ENCODE measurements around the gene KLK10.

Gene KLK10

DNA sequence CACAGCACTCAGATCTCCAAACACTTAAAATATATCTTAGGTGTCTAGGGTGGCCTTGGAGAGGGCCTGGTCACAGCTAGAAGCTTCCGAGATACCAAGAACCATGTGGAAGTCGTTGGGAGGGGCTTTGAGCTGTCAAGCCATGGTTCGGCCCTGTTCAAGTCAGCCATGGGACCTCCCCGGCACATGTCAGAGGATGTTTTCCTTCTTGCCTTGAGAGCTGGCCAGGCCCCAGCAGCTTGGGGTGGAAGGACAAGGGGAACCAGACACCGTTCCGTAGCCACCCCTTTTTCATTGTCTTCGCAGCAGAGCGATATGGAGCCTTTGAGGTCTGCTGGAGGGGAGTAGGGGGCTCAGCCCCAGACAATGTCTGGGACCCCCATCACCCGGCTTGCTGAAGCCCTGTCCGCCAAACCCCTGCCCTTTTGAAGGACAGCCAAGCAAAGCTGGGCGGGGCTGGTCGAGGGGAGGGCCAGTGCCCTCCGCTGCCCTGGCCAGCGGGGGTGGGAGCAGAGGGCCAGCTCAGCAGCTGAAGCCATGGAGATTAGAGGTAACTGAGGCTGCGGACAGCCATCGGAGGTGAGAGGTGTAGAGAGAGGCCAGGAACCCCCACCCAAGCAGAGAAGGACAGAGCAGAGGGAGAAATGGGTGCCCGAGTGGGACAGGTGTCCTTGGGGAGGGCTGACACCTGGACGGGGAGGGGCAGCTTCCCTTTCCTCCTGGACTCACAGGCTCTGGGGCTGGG lies 6.5 kb upstream of the KLK10 start:
- no peak for DNase-seq (ENCODE audit: low spot score)

- DNase-seq (ENCODE audit: low spot score) = no peak
These were observed 5.9 kb upstream of the KLK10 start for GRCh38 chr19:51025401-51025800.

- no peak for DNase-seq (ENCODE audit: low spot score)
These were observed 5.4 kb upstream of the KLK10 start for GRCh38 chr19:51024924-51025323.

DNA sequence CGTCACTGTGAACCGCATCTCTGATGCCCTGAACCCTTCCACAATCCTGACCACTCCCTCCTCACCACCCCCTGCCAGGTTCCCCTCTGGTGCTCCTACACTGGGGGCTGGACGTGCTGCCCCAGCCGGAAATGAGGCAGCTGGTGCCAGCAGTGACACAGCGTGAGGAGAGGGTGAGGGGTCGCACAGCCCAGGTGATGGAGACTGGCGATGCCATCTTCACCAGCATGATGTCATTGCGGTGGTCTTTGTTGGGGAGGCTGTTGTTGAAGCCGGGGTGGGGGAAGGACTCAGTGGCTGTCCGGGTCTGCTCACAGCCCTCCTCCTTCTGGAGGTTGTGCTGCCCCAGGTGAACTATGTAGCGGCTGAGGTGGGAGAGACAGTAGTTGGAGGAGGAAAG lies 4.4 kb upstream of the KLK10 start:
- no peak for DNase-seq (ENCODE audit: low spot score)

DNA sequence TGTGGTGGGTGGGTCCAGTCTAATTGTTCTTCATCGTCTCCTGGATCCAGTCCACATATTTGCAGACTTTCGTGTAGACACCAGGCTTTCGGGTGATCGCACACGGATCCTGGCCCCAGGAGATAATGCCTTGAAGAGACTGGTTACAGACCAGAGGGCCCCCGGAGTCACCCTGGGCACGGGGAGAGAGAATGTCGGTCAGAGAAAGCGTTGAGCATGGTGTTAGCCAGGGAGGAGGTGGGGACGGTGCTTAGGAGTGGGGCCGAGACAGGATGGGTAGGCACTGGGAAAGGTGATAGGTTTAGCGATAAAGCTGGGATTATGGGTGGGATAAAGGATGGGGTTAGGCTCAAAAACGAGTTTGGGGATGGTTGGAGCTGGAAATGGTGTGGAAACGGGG lies 3.0 kb upstream of the KLK10 start:
- no peak for DNase-seq (ENCODE audit: low spot score)

- DNase-seq (ENCODE audit: low spot score) = peak; percentile 11
These were observed 1.6 kb upstream of the KLK10 start for GRCh38 chr19:51020988-51021651.

DNA sequence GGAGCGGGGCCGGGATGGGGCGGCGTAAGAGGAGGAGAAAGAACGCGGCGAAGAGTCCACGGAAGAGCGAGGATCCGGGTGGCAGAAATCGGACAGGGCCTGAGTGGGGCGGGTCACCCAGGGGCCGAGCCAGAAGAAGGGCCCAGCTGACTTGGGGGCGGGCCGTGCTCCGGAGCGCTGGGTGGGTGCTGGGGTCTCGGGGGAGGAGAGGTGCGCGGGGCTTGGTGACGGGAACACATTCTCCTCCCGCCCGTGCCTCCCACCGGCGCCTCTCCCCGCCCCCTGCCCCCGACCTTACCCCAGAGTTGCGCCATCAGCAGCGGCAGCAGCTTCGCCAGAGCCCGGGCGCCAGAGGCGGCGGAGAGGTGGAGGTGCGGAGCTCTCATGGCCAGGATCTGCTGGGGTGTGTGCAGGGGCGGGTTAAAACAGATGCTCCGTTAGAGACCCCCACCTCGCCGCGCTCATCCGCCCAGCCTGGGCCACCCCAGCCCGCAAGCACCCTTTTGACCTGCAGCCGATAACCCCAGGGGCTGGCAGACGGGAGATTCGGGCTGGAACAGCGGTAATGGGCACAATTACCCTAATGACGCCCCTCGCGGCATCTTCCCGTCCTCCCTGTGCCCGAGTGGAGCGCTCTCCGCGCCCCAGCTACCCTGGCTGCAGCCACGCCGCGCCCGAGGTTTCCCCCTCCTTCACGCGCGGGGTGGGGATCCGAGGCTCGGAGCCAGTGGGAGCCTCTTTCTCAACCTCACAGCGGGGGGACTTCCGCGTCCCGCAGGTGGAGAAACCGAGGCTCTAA lies 565 bp downstream of the KLK10 start:
- DNase-seq (ENCODE audit: low spot score) = no peak

GRCh38 chr19:51016798-51017683 lies 2.5 kb downstream of the KLK10 start:
- DNase-seq (ENCODE audit: low spot score) = peak; percentile 49

DNA sequence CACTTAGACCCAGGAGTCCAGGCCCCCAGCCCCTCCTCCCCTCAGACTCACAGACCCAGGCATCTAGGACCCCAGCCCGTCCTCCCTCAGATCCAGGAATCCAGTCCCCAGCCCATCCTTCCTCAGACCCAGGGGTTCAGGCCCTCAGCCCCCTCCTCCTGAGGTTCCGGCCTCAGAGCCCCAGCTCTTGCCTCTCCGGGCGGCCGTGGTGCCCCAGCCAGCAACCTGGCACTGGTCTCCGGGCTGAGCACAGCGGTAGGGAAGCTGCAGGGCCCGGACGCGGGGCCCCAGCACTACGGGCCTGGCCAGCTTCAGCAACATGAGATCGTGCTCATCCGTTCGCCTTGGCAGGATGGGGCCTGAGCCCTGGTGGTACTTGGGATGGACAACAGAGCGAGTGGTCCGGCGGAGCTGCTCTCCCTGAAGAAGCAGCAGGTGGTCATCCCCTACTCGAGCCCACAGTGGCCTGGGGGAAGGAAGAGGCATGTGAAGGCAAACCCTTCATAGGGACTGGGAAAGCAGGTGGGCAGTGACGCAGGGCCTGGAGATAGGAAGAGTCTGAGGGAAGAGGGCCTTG lies 3.7 kb downstream of the KLK10 start:
- DNase-seq (ENCODE audit: low spot score) = no peak

DNA sequence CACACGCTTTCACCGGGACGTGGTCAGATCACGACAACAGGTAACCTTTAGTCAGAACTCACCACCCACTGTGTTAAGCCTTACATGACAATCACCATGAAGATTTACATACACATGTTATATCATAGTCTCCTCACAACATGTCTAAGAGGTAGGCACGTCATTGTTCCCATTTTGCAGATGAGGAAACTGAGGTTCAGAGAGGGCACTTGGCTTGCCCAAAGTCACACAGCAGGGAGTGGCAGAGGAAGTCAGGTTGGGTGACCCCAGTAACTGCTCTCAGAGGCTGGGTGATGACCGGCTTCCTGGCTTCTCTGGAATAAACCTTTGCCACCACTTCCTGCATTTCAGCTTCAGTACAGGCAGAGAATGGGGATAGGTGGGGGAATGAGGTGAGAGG lies 5.3 kb downstream of the KLK10 start:
- no peak for DNase-seq (ENCODE audit: low spot score)

GRCh38 chr19:51012661-51013190 lies 6.8 kb downstream of the KLK10 start:
- no peak for DNase-seq (ENCODE audit: low spot score)

GRCh38 chr19:51010066-51010795 lies 9.3 kb downstream of the KLK10 start:
- no peak for DNase-seq (ENCODE audit: low spot score)

DNA sequence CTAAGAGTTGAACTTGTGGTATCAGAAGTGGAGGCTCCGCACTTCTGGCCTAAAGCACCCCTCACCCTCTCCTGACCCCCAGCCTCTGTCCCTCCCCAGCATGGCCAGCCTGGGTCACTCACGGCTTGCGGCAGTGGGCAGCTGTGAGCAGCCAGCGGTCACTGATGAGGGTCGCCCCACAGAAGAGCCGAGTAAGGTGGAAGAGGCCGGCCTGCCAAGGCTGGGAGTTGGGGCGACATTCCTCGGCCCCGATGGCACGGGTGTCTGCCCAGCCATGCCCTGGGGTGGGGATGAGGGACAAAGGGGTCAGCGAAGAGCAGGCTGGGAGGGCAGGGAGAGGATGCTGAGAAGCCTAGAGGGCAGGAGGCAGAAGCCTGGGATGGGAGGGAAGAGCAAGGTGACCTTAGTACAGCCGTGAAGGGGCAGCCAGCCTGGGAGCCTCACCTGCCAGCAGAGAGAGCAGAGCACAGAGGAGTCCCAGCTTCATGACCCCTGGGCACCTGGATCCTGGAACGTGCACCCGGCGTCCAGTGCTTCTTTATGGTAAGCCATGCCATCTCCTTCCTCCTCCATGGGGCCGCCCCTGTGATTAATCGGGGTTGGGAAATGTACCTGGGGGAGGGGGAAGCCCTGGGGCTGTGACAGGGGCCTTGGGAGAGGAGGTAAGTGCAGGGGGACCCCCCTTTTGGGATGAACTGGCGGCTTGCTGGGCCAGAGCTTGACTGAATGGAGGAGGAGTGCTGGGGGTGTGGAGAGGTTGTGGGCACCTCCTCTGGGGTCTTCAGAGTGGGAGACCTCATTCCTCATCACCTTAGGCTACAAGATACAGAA lies 10.2 kb downstream of the KLK10 start:
- DNase-seq (ENCODE audit: low spot score) = no peak

DNA sequence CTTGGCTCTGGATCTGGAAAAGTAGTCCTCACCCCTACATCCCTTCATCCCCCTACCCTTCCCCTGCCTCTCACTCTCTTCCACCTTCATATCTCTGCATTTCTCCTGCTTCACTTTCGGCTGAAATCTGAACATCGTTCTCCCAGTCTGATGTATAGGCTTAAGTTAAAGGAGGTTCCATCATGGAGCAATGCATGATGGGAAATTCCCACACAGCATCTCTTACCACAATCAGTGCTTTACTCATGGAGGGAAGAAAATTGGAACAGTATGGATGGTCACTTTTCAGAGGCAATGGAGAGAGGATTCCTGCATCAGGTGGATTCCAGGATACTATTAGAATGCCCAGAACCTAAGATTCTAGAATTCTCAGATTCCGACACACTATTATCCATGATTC lies 12.0 kb downstream of the KLK10 start:
- DNase-seq (ENCODE audit: low spot score) = no peak

DNA sequence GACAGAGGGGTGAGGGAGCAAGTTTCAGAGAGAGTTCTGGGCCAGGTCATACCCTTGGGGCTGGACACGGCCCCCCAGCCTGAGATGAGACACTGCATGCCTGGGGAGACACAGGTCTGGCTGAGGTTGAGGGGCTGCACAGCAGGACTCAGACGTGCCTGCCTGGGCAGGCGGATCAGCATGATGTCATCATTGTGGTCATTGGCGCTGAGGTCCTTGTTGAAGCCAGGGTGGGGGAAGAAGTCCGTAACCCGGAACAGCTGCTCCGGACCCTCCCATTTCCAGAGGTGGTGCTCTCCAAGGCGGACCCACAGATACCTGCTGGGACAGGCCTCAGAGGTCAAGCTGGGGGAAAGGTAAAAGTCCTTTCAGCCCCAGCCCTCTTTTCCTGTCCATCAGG lies 13.1 kb downstream of the KLK10 start:
- DNase-seq (ENCODE audit: low spot score) = no peak

DNA sequence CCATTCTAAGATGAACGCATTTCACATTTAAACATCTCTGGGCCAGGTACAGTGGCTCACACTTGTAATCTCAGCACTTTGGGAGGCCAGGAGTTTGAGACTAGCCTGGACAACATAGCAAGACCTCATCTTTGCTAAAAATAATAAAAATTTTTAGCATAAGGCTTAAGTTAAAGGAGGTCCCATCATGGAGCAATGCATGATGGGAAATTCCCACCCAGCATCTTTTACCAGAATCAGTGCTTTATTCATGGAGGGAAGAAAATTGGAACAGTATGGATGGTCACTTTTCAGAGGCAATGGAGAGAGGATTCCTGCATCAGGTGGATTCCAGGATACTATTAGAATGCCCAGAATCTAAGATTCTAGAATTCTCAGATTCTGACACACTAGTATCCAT lies 14.3 kb downstream of the KLK10 start:
- no peak for DNase-seq (ENCODE audit: low spot score)

- DNase-seq (ENCODE audit: low spot score) = no peak
These were observed 16.2 kb downstream of the KLK10 start for GRCh38 chr19:51003316-51003715.

DNA sequence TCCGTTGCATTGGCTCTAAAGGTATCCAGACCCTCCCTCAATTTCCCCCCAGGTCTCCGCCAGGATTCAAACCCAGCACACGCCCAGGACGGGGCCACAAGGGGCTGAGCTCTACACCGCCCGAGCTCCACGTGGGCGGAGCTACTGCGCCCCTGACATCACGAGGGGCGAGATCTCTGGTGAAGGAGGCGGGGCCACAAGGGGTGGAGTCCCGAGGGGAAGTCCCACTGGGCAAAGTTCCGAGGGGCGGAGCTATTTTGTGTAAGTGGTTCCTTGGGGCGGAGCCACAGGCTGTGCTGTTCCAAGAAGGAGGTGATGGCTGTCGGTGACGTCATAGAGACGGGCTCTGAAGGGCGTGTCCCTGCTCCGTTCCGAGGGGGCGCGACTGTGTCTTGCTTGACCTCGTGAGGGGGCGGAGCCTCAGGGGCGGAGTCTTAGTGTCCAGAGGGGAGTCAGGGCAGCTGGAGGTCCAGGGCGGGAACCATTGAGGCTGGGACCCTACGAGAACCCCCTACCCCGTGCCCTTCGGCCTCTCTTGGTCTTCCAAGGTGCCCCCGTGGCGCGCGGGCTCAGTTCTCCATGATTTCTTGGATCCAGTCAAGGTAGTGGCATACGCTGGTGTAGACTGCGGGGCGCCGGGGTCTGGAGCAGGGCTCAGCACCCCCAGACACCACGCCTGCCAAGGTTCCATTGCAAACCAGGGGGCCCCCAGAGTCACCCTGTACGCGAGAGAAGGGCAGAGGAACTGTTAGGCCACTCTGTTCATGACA lies 16.8 kb downstream of the KLK10 start:
- no peak for DNase-seq (ENCODE audit: low spot score)

- no peak for DNase-seq (ENCODE audit: low spot score)
These were observed 17.4 kb downstream of the KLK10 start for GRCh38 chr19:51002089-51002532.

Data from putamen (tissue), 1 donor.